Sigmoid colon (tissue), 4 donors: Measurements from ENCODE around the gene CLN6.

Experiments used
- CTCF ChIP-seq, 4 experiments: fragments of 450-650 bp in 3 of 4; fragments of 200-600 bp in 1 of 4; IDR thresholded peaks; one replicate each; pipeline ENCODE4 v1.5.1; 2016 to 2019; ENCODE audit warnings: antibody characterized with exemption in 4 of 4, mild to moderate bottlenecking in 3 of 4, moderate library complexity in 2 of 4
- POLR2A ChIP-seq, 2 donors: fragments of 450-650 bp; IDR thresholded peaks; one replicate each; pipeline ENCODE4 v1.6.1; 2016; ENCODE audit warnings: antibody characterized with exemption in 2 of 2, mild to moderate bottlenecking in 2 of 2, moderate library complexity in 2 of 2
- POLR2AphosphoS5 ChIP-seq, 4 donors: sonication (generic); formaldehyde crosslinking; IDR thresholded peaks; one replicate each; pipeline ENCODE4 v1.6.1; 2017; ENCODE audit warnings: antibody characterized with exemption in 4 of 4

GRCh38 chr15:68234060-68234459, 4.5 kb upstream of the CLN6 start:
- TF ChIP-seq CTCF (IDR thresholded peaks at IDR 0.05) (no peak), POLR2AphosphoS5 (IDR thresholded peaks at IDR 0.05) (no peak), POLR2A (IDR thresholded peaks at IDR 0.05) (no peak)
